ENCODE measurements around the gene PIP5K1A. TPM values are rescaled to one million over a fixed set of nuclear protein-coding genes. Genes with fewer than 3 reads are reported as not detected.
A peak's percentile ranks its signal among the peaks of the same experiment; 100 is the strongest.

The PIP5K1A gene
- total RNA-seq, 4 donors from 2014 or later, result 42.8 to 80.1 (median 49.9) TPM

DNA sequence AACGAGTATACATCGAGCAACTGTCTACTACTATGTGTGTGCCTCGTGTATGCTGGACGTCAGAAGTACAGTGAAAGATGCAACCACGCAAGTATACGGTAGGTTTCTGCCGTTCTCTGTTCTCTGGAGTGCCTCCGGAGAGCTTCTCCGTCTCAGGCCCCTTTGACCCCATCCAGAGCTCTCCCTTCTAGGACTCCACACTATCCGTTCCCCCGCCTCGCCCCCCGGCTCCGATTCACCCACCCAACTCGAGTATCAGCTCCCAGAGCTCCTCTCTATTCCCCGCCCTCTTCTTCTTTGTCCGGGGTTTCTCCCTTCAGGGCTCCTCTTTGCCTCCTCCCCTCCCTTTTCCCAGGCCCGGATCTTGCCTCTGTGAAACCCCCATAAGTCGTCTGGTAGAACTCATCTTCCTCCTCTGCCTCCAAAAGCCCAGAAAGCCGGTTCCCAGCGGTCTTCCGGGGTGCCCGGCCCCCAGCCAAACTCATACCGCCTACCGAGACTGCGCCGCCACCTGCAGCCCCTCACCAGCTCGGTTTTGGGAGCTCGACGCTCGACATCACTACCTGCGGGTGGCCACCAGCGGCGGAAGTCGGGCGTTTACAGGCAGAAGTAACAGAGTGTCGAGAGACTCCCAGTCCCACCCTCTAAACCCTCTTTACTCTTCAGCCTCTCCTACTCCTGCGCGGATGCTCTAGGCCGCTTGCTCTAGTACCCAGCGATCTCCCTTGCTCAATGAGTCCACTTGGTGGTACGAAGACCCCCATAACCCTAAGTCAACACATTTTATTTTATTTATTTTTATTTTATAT is 8.5 kb upstream of the PIP5K1A start, which contains the start of gene VPS72:
Gene VPS72 (minus strand): TSS at position 561 of the 809 bp plus-strand sequence. CDS start 76 bp downstream, at position 485.
- peaks cover 0 to 12% of the 10 kb centered on the region in 2 donors for H3K36me3 ChIP-seq
- peaks cover 11 to 49% (median 21%) of the 10 kb centered on the region in 3 donors for H3K4me1 ChIP-seq
- WGBS, 2 donors (ENCODE audit: low coverage in 1 of 2), result 0 to 3% methylated on average over 16 to 23 of the region's 42 CpGs
- peak; percentile 77 for TF ChIP-seq POLR2AphosphoS5 (IDR thresholded peaks at IDR 0.05)
- no peak for TF ChIP-seq EP300 (IDR thresholded peaks at IDR 0.05)
- peak in 3 of 4 experiments; percentile 23 to 68 (median 59) for TF ChIP-seq CTCF (IDR thresholded peaks at IDR 0.05)
- peak; percentile 35 to 56 for TF ChIP-seq POLR2A (IDR thresholded peaks at IDR 0.05)
- ATAC-seq, result peak; percentile 94
- H3K27ac ChIP-seq, result peak within 1 kb of the TSS; percentile 51 to 95 (median 90)
- no peaks in the 10 kb centered on the region for H3K9me3 ChIP-seq
- no peaks in the 10 kb centered on the region for H3K27me3 ChIP-seq
- peak within 1 kb of the TSS; percentile 78 to 93 for H3K4me3 ChIP-seq

GRCh38 chr1:151192047-151192446 is 6.3 kb upstream of the PIP5K1A start:
- ATAC-seq, result no peak
- no peak overlapping the region for H3K27ac ChIP-seq
- no peak for TF ChIP-seq EP300 (IDR thresholded peaks at IDR 0.05)
- TF ChIP-seq POLR2A (IDR thresholded peaks at IDR 0.05), result no peak
- no peak for TF ChIP-seq POLR2AphosphoS5 (IDR thresholded peaks at IDR 0.05)
- no peak for TF ChIP-seq CTCF (IDR thresholded peaks at IDR 0.05)
- H3K4me1 ChIP-seq, result peaks cover 10 to 36% (median 23%) of the 10 kb centered on the region in 3 donors
- H3K9me3 ChIP-seq, result no peaks in the 10 kb centered on the region
- H3K27me3 ChIP-seq, result no peaks in the 10 kb centered on the region
- H3K36me3 ChIP-seq, result no peaks in the 10 kb centered on the region
- 17 to 83% methylated on average over 1 of the region's 7 CpGs for WGBS, 2 donors (ENCODE audit: low coverage in 1 of 2)
- no peak overlapping the region for H3K4me3 ChIP-seq

- Histone ChIP-seq H3K9me3 (no peaks in the 10 kb centered on the region), H3K4me1 (peaks cover 2 to 32% (median 12%) of the 10 kb centered on the region in 3 donors), H3K27ac (no peak overlapping the region), H3K4me3 (no peak overlapping the region), H3K36me3 (no peaks in the 10 kb centered on the region), H3K27me3 (no peaks in the 10 kb centered on the region)
- ATAC-seq, result no peak
- 44 to 72% methylated on average over 4 to 5 of the region's 6 CpGs for WGBS, 2 donors (ENCODE audit: low coverage in 1 of 2)
- no peak for TF ChIP-seq CTCF (IDR thresholded peaks at IDR 0.05)
- TF ChIP-seq POLR2AphosphoS5 (IDR thresholded peaks at IDR 0.05), result no peak
- TF ChIP-seq EP300 (IDR thresholded peaks at IDR 0.05), result no peak
- TF ChIP-seq POLR2A (IDR thresholded peaks at IDR 0.05), result no peak
Observed at GRCh38 chr1:151193304-151193703, 5.0 kb upstream of the PIP5K1A start.

DNA sequence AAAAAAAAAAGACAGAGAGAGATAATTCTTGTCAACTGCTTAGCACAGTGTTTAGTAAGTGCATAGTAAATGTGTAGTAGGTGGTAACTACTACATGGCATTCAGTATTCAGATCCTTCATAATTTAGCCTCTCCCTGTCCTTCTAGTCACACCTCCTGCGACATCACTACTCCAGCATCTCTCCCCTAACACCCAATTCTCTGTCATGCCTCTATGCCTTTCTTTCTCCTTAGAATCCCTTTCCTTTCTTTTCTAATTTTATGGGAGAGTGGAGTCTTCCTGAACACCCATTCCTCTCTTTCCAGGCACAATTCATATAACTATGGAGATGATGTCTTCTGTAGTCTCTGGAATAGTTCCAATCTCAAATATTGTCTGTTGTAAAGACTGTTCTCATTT is 4.5 kb upstream of the PIP5K1A start:
- TF ChIP-seq CTCF (IDR thresholded peaks at IDR 0.05) (no peak), EP300 (IDR thresholded peaks at IDR 0.05) (no peak), POLR2A (IDR thresholded peaks at IDR 0.05) (no peak), POLR2AphosphoS5 (IDR thresholded peaks at IDR 0.05) (no peak)
- Histone ChIP-seq H3K4me3 (no peak overlapping the region), H3K36me3 (no peaks in the 10 kb centered on the region), H3K27ac (no peak overlapping the region), H3K9me3 (no peaks in the 10 kb centered on the region), H3K4me1 (peaks cover 0 to 27% (median 7%) of the 10 kb centered on the region in 3 donors), H3K27me3 (no peaks in the 10 kb centered on the region)
- no peak for ATAC-seq
- 83 to 87% methylated on average over 1 of the region's 1 CpG for WGBS, 2 donors (ENCODE audit: low coverage in 1 of 2)
